Endodermal cell (in vitro differentiated cells): ENCODE measurements around the gene RPL5. TPM values are rescaled to one million over a fixed set of nuclear protein-coding genes. Genes with fewer than 3 reads are reported as not detected.

Experiments
- DNase-seq: peaks from one replicate; pipeline ENCODE4 v3.0.0-alpha.2; 2017
- H3K27ac ChIP-seq: 2 replicates; pipeline ENCODE4 v1.5.1; 2013; ENCODE audit warnings: mild to moderate bottlenecking, low read depth, low read length, moderate library complexity
- H3K27me3 ChIP-seq: 2 replicates; pipeline ENCODE4 v1.6.1; 2013; ENCODE audit warnings: mild to moderate bottlenecking, low read length, moderate library complexity; ENCODE audit not compliant: insufficient read depth, control insufficient read depth, poor library complexity, severe bottlenecking
- H3K36me3 ChIP-seq: 2 replicates; pipeline ENCODE4 v1.7.0; 2013; ENCODE audit warnings: mild to moderate bottlenecking, low read length, moderate library complexity; ENCODE audit not compliant: control insufficient read depth, insufficient read depth
- H3K4me1 ChIP-seq: one replicate; pipeline ENCODE4 v1.7.0; 2013; ENCODE audit warnings: low read length; ENCODE audit not compliant: control insufficient read depth, insufficient read depth
- H3K4me3 ChIP-seq: 2 replicates; pipeline ENCODE4 v1.5.1; 2013; ENCODE audit warnings: mild to moderate bottlenecking, low read length, moderate library complexity
- H3K9ac ChIP-seq: 2 replicates; pipeline ENCODE4 v1.6.1; 2013; ENCODE audit warnings: mild to moderate bottlenecking, low read length, moderate library complexity; ENCODE audit not compliant: poor library complexity, severe bottlenecking; ENCODE audit errors: extremely low read depth
- H3K9me3 ChIP-seq: 2 replicates; pipeline ENCODE4 v1.6.1; 2013; ENCODE audit warnings: mild to moderate bottlenecking, low read length, moderate library complexity; ENCODE audit not compliant: control insufficient read depth
- H3K27ac Mint-ChIP-seq: 2 replicates; pipeline ENCODE4 v1.8.0; 2020; ENCODE audit warnings: mixed read lengths
- H3K27me3 Mint-ChIP-seq: 2 replicates; pipeline ENCODE4 v1.8.0; 2021; ENCODE audit warnings: mild to moderate bottlenecking, mixed read lengths; ENCODE audit not compliant: insufficient read depth
- H3K36me3 Mint-ChIP-seq: 2 replicates; pipeline ENCODE4 v1.8.0; 2020; ENCODE audit warnings: low read depth, mixed read lengths
- H3K4me1 Mint-ChIP-seq: 2 replicates; pipeline ENCODE4 v1.8.0; 2020; ENCODE audit warnings: mixed read lengths
- H3K4me3 Mint-ChIP-seq: 2 replicates; pipeline ENCODE4 v1.8.0; 2020; ENCODE audit warnings: mild to moderate bottlenecking, moderate library complexity, mixed read lengths
- H3K9me3 Mint-ChIP-seq: 2 replicates; pipeline ENCODE4 v1.8.0; 2020; ENCODE audit warnings: mild to moderate bottlenecking, mixed read lengths
- CTCF ChIP-seq: fragments of 200-600 bp; sonication (generic); conservative IDR thresholded peaks from 2 replicates; pipeline ENCODE4 v1.5.0; 2021; ENCODE audit warnings: antibody characterized with exemption, mild to moderate bottlenecking
- WGBS, 2 experiments: methylation state at CpG; one replicate each; pipeline versions ENCODE4 v1.1.5 to v1.1.7; 2013; ENCODE audit warnings: missing lambda C conversion rate in 2 of 2, mixed read lengths in 1 of 2; ENCODE audit not compliant: insufficient coverage in 1 of 2, insufficient read length in 1 of 2; 5-methylcytosine and 5-hydroxymethylcytosine counted together
- total RNA-seq, 2 donors: library from RNA; stranded (reverse); fragmentation: NEBNext Ultra II Directional in 1 of 2; extraction: Animal tissue kit (Norgen Biotek cat#: 25700) in 1 of 2; gene quantifications; 2 replicates in 1 of 2; 3 replicates in 1 of 2; pipeline ENCODE4 v1.2.1, GENCODE V29; 2021

Gene RPL5
- total RNA-seq, 2 donors from 2014 or later, result 963 to 1,201 TPM

DNA sequence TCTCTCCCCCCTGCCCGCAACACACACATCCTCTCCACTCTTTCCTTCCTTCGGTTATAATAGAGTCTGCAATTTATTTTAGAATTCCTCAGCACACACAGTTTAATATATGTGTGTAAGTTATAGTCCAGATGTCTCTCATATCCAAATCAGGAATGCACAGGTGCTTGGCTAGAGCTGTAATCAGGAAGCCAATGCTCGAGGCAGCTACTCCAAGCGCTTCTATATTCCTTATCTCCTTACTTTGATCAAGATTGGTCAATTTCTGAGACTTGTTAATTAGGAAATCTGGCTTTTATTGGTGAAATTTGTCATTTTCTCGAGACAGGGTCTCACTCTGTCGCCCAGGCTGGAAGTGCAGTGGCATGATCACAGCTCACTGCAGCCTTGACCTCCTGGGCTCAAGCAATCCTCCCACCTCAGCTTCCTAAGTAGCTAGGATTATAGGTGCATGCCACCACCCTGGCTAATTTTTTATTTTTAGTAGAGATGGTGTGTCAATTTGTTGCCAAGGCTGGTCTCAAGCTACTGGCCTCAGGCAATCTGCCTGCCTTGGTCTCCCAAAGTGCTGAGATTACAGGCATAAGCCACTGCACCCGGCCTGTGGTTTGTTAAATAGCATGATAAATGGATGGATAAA lies 27.7 kb downstream of the RPL5 start:
- Mint-ChIP-seq H3K9me3 (no peaks in the 10 kb centered on the region), H3K27ac (no peak overlapping the region), H3K36me3 (no peaks in the 10 kb centered on the region), H3K4me3 (no peak overlapping the region), H3K4me1 (no peaks in the 10 kb centered on the region), H3K27me3 (no peaks in the 10 kb centered on the region)
- H3K4me3 ChIP-seq, result no peak overlapping the region
- no peaks in the 10 kb centered on the region for H3K36me3 ChIP-seq
- H3K27me3 ChIP-seq, result no peaks in the 10 kb centered on the region
- H3K27ac ChIP-seq, result no peak overlapping the region
- H3K9ac ChIP-seq, result no peak overlapping the region
- WGBS, 2 experiments, result 90 to 95% methylated on average over 3 to 6 of the region's 7 CpGs
- H3K4me1 ChIP-seq, result no peaks in the 10 kb centered on the region
- H3K9me3 ChIP-seq, result no peaks in the 10 kb centered on the region
- no peak for TF ChIP-seq CTCF
- no peak for DNase-seq

DNA sequence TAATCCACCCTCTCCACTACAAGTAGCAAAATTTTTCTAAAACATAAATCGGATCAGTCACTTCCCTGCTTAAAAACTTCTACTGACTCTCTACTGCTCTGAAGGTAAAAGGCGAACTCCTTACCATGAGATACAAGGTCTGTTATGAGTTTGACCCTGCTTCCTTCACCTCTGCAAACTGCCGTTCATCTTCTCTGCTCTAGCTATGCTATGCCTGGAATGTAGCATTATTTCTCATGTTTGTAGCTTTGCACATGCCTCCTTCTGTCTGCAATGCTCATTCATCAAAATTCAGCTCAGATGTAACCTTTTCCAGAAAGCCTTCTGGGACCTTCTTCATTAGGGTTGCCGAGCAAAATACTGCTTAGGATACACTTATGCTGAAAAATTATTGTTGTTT lies 30.8 kb downstream of the RPL5 start:
- no peak for TF ChIP-seq CTCF
- Histone ChIP-seq H3K36me3 (no peaks in the 10 kb centered on the region), H3K27me3 (no peaks in the 10 kb centered on the region), H3K4me1 (no peaks in the 10 kb centered on the region), H3K4me3 (no peak overlapping the region), H3K27ac (no peak overlapping the region), H3K9me3 (no peaks in the 10 kb centered on the region), H3K9ac (no peak overlapping the region)
- no peak for DNase-seq
- Mint-ChIP-seq H3K4me3 (no peak overlapping the region), H3K36me3 (no peaks in the 10 kb centered on the region), H3K27me3 (no peaks in the 10 kb centered on the region), H3K9me3 (no peaks in the 10 kb centered on the region), H3K4me1 (no peaks in the 10 kb centered on the region), H3K27ac (no peak overlapping the region)
- WGBS, 2 experiments, result 90 to 92% methylated on average over 3 to 4 of the region's 4 CpGs

- no peak overlapping the region for H3K4me3 Mint-ChIP-seq
- Histone ChIP-seq H3K36me3 (no peaks in the 10 kb centered on the region), H3K4me1 (no peaks in the 10 kb centered on the region), H3K9ac (no peak overlapping the region), H3K27me3 (no peaks in the 10 kb centered on the region), H3K9me3 (no peaks in the 10 kb centered on the region), H3K4me3 (no peak overlapping the region), H3K27ac (no peak overlapping the region)
- H3K36me3 Mint-ChIP-seq, result no peaks in the 10 kb centered on the region
- H3K27ac Mint-ChIP-seq, result no peak overlapping the region
- DNase-seq, result no peak
- H3K9me3 Mint-ChIP-seq, result no peaks in the 10 kb centered on the region
- no peak for TF ChIP-seq CTCF
- H3K27me3 Mint-ChIP-seq, result no peaks in the 10 kb centered on the region
- H3K4me1 Mint-ChIP-seq, result no peaks in the 10 kb centered on the region
Measured at GRCh38 chr1:92864131-92864530, 32.3 kb downstream of the RPL5 start.
